ENCODE measurements around the gene MSH2.

The MSH2 gene

GRCh38 chr2:47509821-47510385 is 106.9 kb downstream of the MSH2 start:
- no peak for DNase-seq

GRCh38 chr2:47510745-47511144 is 107.8 kb downstream of the MSH2 start:
- no peak for DNase-seq

DNA sequence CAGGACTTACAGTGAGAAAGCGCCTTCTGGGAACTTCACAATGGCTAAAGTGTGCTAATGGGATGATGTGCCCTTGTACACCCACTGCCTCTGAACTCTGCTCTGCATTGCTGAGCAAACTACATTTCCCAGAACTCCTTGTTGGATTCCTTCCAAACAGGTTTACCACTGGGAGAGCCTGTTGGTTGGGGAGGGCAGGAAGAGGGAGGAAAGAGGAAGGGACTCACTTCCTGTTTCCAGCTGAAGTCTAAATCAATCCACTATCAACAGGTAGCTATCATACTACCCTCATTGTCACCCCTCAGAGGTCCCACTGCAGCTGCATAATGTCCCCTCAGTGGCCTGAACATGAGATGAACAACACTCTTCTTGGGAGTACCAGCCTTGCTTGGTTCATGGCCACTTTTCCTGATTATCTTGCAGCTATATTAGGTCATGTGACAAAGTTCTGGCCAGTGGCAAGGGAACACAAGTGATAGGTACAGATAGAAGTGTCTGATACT is 109.7 kb downstream of the MSH2 start:
- DNase-seq: no peak

GRCh38 chr2:47513981-47514520 is 111.1 kb downstream of the MSH2 start:
- no peak for DNase-seq

DNA sequence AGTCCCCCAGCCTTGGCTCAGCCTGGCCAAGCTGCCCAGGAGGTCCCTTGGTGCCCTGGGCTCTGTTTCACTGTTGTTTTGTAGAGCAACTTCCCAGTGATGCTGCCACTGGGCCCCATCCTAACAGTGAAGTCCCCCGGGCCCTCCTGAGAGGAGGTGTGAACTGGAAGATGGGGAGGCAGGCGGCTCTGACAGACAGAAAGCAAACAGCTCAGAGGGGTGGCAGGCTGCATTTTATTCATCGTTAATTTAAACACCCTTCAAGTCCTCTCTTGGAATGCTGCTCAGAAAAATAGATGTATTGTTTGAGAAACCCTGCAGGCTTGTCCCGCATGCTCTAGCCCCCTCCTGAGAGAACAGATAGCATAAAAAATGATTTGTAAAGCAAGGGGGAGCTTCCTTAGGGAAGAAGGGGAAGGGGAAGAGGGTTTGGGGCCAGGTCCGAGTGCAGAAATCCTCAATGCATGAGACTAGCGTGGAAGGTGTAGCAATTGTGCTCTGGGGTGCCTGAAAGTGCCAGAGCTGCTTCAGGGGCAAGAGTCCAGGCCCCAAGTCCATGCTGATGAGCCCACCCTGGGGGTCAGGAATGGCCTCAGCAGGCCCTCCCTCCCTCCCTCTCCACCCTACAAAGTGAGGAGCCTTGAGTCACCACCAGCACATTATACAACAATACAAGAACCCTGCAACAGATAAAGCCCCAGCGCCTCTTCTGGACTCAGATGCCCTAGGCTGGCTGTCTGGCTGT is 113.6 kb downstream of the MSH2 start:
- no peak for DNase-seq

GRCh38 chr2:47518497-47519146 is 115.7 kb downstream of the MSH2 start:
- no peak for DNase-seq

DNA sequence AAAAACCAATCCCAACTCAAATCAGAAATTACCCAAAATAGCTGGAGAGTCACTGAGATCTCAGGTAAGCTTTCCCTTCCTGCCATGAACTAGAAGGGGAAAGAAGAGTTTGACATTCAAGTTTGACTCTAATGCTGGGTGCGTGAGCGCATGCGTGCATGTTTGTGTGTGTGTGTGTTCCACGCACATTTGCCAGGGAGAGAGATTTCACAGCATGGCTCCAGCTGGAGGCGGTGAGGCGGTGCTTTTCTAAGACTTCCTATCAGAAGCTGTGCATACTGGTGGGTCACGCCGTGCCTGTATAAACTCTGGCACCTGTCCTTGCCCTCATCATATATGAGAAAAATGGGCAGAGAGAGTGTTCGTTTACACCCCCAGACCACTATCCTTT is 116.2 kb downstream of the MSH2 start:
- no peak for DNase-seq

DNA sequence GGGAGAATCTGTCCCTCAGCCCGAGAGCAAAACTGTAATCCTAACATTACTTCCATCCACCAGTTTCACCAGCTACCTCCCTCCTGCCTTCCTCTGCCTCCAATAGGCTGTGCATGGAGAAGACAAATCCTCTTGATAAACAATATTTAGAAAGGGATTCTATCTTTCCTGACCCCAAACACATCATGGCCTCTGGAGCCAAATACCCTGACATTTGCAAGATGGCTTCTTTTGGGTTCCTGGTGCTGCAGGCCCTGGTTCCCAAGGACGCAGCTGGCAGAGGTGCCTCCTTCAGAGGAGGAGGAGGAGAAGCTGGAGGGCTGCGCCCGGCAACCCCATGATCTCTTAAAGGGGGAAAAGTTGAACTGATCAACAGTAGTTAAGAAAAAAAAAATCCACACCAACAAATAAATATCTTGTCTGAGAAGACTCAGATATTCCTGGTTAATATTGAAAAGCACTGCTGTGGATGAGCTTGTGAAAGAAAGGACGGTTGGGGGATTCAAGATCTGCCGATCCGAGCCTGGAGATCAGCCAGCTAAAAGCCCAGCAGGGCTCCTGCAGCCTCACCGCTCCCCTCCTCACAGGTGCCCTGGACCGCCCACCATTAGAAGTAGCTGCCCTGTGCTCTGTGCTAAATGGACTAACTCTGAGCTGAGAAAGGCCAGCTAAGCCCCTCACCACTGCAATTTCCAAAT is 116.8 kb downstream of the MSH2 start:
- no peak for DNase-seq

DNA sequence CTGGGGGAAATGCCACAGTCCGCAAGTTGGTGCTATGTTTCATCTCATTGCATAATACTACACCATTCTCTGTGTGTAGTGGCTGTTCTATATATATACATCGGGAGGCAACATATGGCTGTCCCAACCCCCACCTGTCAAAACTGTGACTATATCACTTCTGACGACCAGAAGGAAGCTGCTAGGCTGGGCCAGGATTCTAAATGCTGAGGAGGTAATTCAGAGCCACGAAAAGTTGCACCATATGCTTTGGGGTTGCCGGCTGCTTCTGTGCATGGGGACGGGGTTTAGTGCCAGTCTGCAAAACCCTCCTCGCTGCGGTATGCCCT is 117.3 kb downstream of the MSH2 start:
- peak; percentile 7 to 18 for DNase-seq

DNA sequence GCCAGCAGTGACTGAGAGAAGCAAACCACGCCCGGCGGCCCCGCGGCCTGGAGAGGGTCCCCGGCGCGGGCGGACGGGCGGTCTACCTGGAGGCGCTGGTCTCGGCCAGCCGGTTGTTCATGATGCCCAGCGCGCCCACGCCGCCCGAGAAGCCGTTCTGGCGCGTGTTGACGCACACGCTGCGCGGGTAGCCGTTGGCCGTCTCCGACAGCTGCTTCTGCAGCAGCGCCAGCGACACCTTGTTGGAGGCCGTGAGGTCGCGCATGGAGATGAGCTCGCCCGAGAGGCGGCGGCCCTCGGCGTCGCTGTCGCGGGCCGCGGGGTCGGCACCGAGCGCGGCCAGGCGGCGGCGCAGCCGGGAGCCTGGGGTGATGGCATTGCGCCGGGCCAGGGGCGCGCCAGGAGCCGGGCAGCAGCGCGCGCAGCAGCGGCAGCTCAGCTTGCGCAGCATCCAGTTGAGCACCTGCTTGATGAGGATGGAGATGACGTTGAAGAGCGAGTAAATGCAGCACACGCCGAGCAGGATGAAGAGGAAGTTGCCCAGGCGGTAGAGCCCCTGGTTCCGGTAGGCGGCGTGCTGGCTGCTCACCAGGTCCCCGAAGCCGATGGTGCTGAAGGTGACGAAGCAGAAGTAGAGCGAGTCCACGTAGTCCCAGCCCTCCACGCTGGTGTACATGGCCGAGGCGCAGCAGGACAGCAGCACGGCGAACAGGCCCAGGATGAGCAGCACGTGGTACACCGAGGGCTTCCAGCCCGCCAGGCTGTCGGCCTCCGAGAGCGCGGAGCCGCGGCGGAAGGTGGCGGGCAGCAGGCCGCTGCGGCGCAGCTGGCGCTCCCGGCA is 118.1 kb downstream of the MSH2 start:
- peak; percentile 68 to 75 for DNase-seq

DNA sequence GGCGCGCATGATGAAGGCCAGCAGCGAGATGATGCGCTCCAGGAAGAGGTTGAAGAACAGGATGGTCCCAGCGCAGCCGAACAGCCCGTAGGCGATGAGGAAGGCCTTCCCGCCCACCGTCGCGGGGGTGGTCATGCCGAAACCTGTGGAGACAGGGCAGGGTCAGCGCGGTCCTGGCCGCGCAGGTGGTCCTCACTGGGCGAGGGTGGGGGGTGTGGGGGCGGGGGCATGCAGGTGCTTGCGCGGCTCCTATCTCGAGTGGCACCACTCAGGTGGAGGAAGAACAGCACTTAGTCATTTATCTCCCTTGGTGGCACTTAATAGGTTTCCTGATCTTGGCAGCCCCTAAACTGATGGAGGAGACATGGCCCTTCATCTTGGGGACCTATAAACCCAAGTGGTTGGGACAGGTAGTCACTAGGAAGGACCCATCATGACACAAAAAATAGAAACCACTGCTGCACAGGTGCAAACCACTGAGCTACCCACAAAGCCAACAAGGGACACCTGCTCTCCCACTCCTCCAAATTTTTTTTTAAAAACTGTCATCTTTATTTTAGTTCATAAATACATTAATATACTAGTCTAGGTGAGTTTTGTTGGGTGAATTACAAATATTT is 118.8 kb downstream of the MSH2 start:
- no peak for DNase-seq

GRCh38 chr2:47525167-47525566 is 122.2 kb downstream of the MSH2 start:
- DNase-seq: no peak

- DNase-seq: no peak
Observed at GRCh38 chr2:47528455-47528854, 125.5 kb downstream of the MSH2 start.

DNA sequence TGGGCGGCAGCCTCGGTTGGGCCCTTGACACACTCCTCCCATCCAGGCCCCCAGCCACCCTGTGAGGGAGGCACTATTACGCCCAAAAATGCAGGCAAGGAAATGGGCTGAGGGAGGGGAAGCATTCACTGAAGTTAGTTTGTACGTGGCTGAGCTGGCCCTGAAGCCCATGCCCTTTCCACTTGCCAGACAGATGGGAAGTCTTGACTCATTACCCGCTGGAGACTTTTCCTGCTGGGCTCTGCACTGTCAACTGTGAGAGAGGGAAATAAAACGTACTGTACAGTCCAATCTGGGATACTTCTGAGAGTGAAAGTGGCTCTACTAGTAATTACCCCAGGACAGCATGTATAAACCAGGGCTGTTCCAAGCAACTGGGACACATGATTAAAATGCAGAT is 125.9 kb downstream of the MSH2 start:
- no peak for DNase-seq

GRCh38 chr2:47530105-47530760 is 127.3 kb downstream of the MSH2 start:
- no peak for DNase-seq

- DNase-seq: no peak
Observed at GRCh38 chr2:47531378-47532042, 128.6 kb downstream of the MSH2 start.

All from stimulated activated CD4-positive, alpha-beta T cell treated with anti-CD3 and anti-CD28 coated beads, Interleukin-2, amount 100 ng/mL, for 24 hours (primary cell).